ENCODE measurements around the gene LMO7. TPM values are rescaled to one million over a fixed set of nuclear protein-coding genes. Genes with fewer than 3 reads are reported as not detected.

LMO7 gene
- total and polyA plus RNA-seq, 4 donors: 75.9 to 679 (median 214) TPM

- H3K27me3 ChIP-seq (ENCODE audit: control insufficient read depth in 3 of 3, insufficient read depth in 3 of 3, low read length in 2 of 3): no peaks in the 10 kb centered on the region
- H3K9ac ChIP-seq (ENCODE audit: insufficient read depth in 1 of 2, low read length in 2 of 2): no peak overlapping the region
- no peak overlapping the region for H3K27ac ChIP-seq (ENCODE audit: low read depth in 1 of 2, low read length in 1 of 2)
- no peak for TF ChIP-seq CTCF (IDR thresholded peaks at IDR 0.05; ENCODE audit: control extremely low read depth, extremely low read depth)
- H3K4me1 ChIP-seq (ENCODE audit: control insufficient read depth in 5 of 5, insufficient read depth in 5 of 5, low read length in 5 of 5): peaks cover 0 to 20% (median 0%) of the 10 kb centered on the region in 5 donors
- peaks cover 0 to 19% (median 0%) of the 10 kb centered on the region in 4 donors for H3K36me3 ChIP-seq (ENCODE audit: control insufficient read depth in 4 of 4, insufficient read depth in 4 of 4, low read length in 4 of 4)
- no peak overlapping the region for H3K4me3 ChIP-seq
- DNase-seq (no peak), ATAC-seq (ENCODE audit: insufficient read depth, low FRiP score) (no peak)
- no peaks in the 10 kb centered on the region for H3K9me3 ChIP-seq (ENCODE audit: control insufficient read depth in 4 of 4, insufficient read depth in 3 of 4, low read length in 3 of 4)
- WGBS, 2 donors: 90% methylated on average over 4 of the region's 4 CpGs
Observed at GRCh38 chr13:75825161-75825560, 189.0 kb downstream of the LMO7 start.

- no peak for TF ChIP-seq CTCF (IDR thresholded peaks at IDR 0.05; ENCODE audit: control extremely low read depth, extremely low read depth)
- Histone ChIP-seq H3K27me3 (ENCODE audit: control insufficient read depth in 3 of 3, insufficient read depth in 3 of 3, low read length in 2 of 3) (no peaks in the 10 kb centered on the region), H3K9me3 (ENCODE audit: control insufficient read depth in 4 of 4, insufficient read depth in 3 of 4, low read length in 3 of 4) (no peaks in the 10 kb centered on the region), H3K4me3 (no peak overlapping the region), H3K27ac (ENCODE audit: low read depth in 1 of 2, low read length in 1 of 2) (no peak overlapping the region), H3K9ac (ENCODE audit: insufficient read depth in 1 of 2, low read length in 2 of 2) (no peak overlapping the region), H3K4me1 (ENCODE audit: control insufficient read depth in 5 of 5, insufficient read depth in 5 of 5, low read length in 5 of 5) (peaks cover 0 to 22% (median 0%) of the 10 kb centered on the region in 5 donors), H3K36me3 (ENCODE audit: control insufficient read depth in 4 of 4, insufficient read depth in 4 of 4, low read length in 4 of 4) (peaks cover 0 to 19% (median 0%) of the 10 kb centered on the region in 4 donors)
- WGBS, 2 donors: 93 to 95% methylated on average over 2 of the region's 2 CpGs
- DNase-seq (no peak), ATAC-seq (ENCODE audit: insufficient read depth, low FRiP score) (no peak)
Observed at GRCh38 chr13:75825594-75825993, 189.5 kb downstream of the LMO7 start.

DNA sequence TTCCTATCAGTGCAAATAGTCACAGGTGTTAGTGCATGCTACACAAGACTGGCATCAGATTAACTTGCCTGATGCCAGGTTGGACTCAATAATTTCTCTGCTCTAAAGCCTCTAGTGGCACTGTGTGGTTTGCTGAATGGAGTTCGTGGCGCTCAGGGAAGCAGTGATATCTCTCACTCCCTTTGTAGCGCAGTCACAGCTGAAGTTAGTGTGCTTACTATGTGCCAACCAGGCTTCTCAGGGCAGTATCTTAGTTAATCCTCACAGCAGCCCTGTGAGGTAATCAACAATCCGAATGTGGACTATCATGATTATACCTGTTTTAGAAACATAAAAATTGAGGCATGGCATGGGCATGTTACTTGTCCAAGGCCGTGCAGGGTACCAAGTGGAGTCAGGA is 190.3 kb downstream of the LMO7 start:
- H3K4me1 ChIP-seq (ENCODE audit: control insufficient read depth in 5 of 5, insufficient read depth in 5 of 5, low read length in 5 of 5): peaks cover 0 to 22% (median 0%) of the 10 kb centered on the region in 5 donors
- H3K27me3 ChIP-seq (ENCODE audit: control insufficient read depth in 3 of 3, insufficient read depth in 3 of 3, low read length in 2 of 3): no peaks in the 10 kb centered on the region
- peaks cover 0 to 16% (median under 1%) of the 10 kb centered on the region in 4 donors for H3K36me3 ChIP-seq (ENCODE audit: control insufficient read depth in 4 of 4, insufficient read depth in 4 of 4, low read length in 4 of 4)
- no peak overlapping the region for H3K4me3 ChIP-seq
- H3K9ac ChIP-seq (ENCODE audit: insufficient read depth in 1 of 2, low read length in 2 of 2): no peak overlapping the region
- ATAC-seq (ENCODE audit: insufficient read depth, low FRiP score) (no peak), DNase-seq (no peak)
- no peak overlapping the region for H3K27ac ChIP-seq (ENCODE audit: low read depth in 1 of 2, low read length in 1 of 2)
- 94 to 97% methylated on average over 5 of the region's 5 CpGs for WGBS, 2 donors
- no peak for TF ChIP-seq CTCF (IDR thresholded peaks at IDR 0.05; ENCODE audit: control extremely low read depth, extremely low read depth)
- no peaks in the 10 kb centered on the region for H3K9me3 ChIP-seq (ENCODE audit: control insufficient read depth in 4 of 4, insufficient read depth in 3 of 4, low read length in 3 of 4)

DNA sequence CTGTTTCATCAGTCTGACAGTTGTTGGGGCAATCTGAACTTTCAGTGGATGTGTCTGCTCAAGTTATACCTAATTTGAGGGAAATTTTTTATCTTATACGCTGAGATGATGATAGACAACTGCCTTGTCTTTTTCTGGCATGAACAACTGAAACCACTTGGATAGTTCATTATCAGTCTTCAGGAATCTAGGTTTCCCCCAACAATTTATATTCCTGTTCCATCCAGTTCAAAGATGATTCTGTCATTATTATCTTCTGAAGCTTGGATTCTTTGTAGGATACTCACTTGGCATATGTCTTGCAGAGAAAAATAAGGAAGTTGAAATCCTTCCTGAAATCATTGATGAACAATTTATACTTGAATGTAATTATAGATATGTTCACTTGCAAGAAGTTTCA is 193.7 kb downstream of the LMO7 start:
- no peak for DNase-seq
- Histone ChIP-seq H3K27me3 (ENCODE audit: control insufficient read depth in 3 of 3, insufficient read depth in 3 of 3, low read length in 2 of 3) (no peaks in the 10 kb centered on the region), H3K9ac (ENCODE audit: insufficient read depth in 1 of 2, low read length in 2 of 2) (no peak overlapping the region), H3K27ac (ENCODE audit: low read depth in 1 of 2, low read length in 1 of 2) (no peak overlapping the region), H3K4me1 (ENCODE audit: control insufficient read depth in 5 of 5, insufficient read depth in 5 of 5, low read length in 5 of 5) (peaks cover 0 to 20% (median 0%) of the 10 kb centered on the region in 5 donors), H3K4me3 (no peak overlapping the region), H3K9me3 (ENCODE audit: control insufficient read depth in 4 of 4, insufficient read depth in 3 of 4, low read length in 3 of 4) (no peaks in the 10 kb centered on the region), H3K36me3 (ENCODE audit: control insufficient read depth in 4 of 4, insufficient read depth in 4 of 4, low read length in 4 of 4) (peaks cover 0 to 10% (median 1%) of the 10 kb centered on the region in 4 donors)
- WGBS, 2 donors: 95% methylated on average over 1 of the region's 1 CpG
- no peak for ATAC-seq (ENCODE audit: insufficient read depth, low FRiP score)
- no peak for TF ChIP-seq CTCF (IDR thresholded peaks at IDR 0.05; ENCODE audit: control extremely low read depth, extremely low read depth)

All from lung (tissue), 12 donors.